GM10248 (cell line): ENCODE results near the gene TTC9.

Experiments used
- CTCF ChIA-PET: fragments of 300-600 bp; sonication (Branson Sonifier 250); formaldehyde crosslinking; extraction: SDS; loops from one replicate; lab custom pipeline; 2021; ENCODE audit warnings: antibody characterized with exemption; lab: Yijun Ruan, JAX
- POLR2A ChIA-PET: fragments of 350-650 bp; sonication (Branson Sonifier 250); formaldehyde crosslinking; extraction: SDS; loops from one replicate; lab custom pipeline; 2020; ENCODE audit warnings: antibody characterized with exemption; lab: Yijun Ruan, JAX
- DNase-seq: peaks from one replicate; pipeline ENCODE4 v3.0.0; 2012; ENCODE audit errors: extremely low spot score
- TF ChIP-seq, protein P1 (sequence below): IDR thresholded peaks from 2 replicates; pipeline ENCODE4 v1.5.1; 2012; ENCODE audit warnings: mild to moderate bottlenecking, low read depth; ENCODE audit errors: extremely low read depth, missing control alignments, control extremely low read depth

The TTC9 gene

GRCh38 chr14:70683983-70684382 is 42.3 kb downstream of the TTC9 start:
- CTCF ChIA-PET = interaction anchor here (1.7 kb wide), 1 partner anchor 18 kb away, joined by 4 read pairs; no protein-coding TSS in a partner anchor
- POLR2A ChIA-PET = no interaction called here
- TF ChIP-seq, protein P1, sequence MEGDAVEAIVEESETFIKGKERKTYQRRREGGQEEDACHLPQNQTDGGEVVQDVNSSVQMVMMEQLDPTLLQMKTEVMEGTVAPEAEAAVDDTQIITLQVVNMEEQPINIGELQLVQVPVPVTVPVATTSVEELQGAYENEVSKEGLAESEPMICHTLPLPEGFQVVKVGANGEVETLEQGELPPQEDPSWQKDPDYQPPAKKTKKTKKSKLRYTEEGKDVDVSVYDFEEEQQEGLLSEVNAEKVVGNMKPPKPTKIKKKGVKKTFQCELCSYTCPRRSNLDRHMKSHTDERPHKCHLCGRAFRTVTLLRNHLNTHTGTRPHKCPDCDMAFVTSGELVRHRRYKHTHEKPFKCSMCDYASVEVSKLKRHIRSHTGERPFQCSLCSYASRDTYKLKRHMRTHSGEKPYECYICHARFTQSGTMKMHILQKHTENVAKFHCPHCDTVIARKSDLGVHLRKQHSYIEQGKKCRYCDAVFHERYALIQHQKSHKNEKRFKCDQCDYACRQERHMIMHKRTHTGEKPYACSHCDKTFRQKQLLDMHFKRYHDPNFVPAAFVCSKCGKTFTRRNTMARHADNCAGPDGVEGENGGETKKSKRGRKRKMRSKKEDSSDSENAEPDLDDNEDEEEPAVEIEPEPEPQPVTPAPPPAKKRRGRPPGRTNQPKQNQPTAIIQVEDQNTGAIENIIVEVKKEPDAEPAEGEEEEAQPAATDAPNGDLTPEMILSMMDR = no peak
- no peak for DNase-seq

- TF ChIP-seq, protein P1 = no peak
- ChIA-PET CTCF (interaction anchor here (0.8 kb wide), 1 partner anchor 16 kb away, joined by 3 read pairs; no protein-coding TSS in a partner anchor), POLR2A (no interaction called here)
- no peak for DNase-seq
Measured at GRCh38 chr14:70685474-70686197, 43.9 kb downstream of the TTC9 start.

DNA sequence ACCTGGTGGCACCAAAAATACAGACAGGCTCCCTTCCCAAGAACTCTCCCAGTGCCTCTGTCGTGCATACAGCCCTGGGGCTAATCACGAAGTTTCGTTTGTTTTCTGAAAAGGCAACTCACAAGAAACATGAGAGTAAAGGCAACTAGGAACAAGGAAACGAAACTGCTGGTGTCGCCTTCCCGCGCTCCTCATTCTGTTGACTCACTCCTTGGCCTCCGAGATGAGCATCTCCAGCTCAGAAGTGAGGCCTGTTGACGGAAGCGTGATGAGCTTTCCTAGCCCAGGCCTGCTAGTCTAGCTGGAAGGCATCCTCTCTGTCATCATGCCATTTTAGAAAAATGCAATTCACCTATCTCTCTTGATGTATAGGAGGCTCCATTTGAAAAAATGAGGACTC is 50.5 kb downstream of the TTC9 start:
- TF ChIP-seq, protein P1 = no peak
- POLR2A ChIA-PET = no interaction called here
- DNase-seq = no peak
- CTCF ChIA-PET = interaction anchor here (2.2 to 3.8 kb wide), 3 partner anchors 15 to 21 kb away, joined by 7 to 15 read pairs (median 10); no protein-coding TSS in a partner anchor

- POLR2A ChIA-PET = no interaction called here
- DNase-seq = no peak
- TF ChIP-seq, protein P1 = no peak
- CTCF ChIA-PET = interaction anchor here (0.9 to 1.9 kb wide), 4 partner anchors 9 to 30 kb away, joined by 3 to 11 read pairs (median 4); no protein-coding TSS in a partner anchor
Measured at GRCh38 chr14:70696026-70696425, 54.3 kb downstream of the TTC9 start.

DNA sequence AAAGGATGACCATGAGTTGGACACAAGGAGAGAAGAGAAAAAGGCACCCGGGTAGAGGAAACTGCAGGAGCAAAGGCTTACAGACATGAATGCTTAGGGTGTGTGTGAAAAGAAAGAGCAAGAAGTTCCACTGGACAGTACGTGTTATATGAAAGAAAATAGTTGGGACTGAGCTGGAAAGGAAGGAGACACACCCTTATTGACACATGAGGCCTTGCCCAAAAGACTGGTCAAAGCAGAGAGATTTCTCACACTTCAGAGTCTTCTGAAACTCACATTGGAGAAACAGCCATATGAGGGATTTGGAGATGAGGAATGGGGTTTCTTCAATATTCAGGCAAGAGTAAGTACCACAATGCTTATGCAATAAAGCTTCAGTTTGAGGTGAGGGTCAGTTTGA is 56.0 kb downstream of the TTC9 start:
- DNase-seq = no peak
- TF ChIP-seq, protein P1 = no peak
- POLR2A ChIA-PET = no interaction called here
- CTCF ChIA-PET = interaction anchor here (2.6 to 5.5 kb wide), 2 partner anchors 12 to 16 kb away, joined by 8 to 26 read pairs; no protein-coding TSS in a partner anchor

- TF ChIP-seq, protein P1 = no peak
- DNase-seq = no peak
- ChIA-PET POLR2A (interaction anchor here (0.6 kb wide), 1 partner anchor 1961 kb away, joined by 3 read pairs; no protein-coding TSS in a partner anchor), CTCF (interaction anchor here (2.6 to 5.5 kb wide), 2 partner anchors 11 to 16 kb away, joined by 8 to 26 read pairs; no protein-coding TSS in a partner anchor)
Measured at GRCh38 chr14:70698288-70698687, 56.6 kb downstream of the TTC9 start.
